Epidermal melanocyte (primary cell): ENCODE measurements around the gene ATF3.
"Not testable (repeated sequence)": the region's sequence is repeated elsewhere in the genome, so short reads cannot be mapped to it uniquely, and the experiment has no call there.

ENCODE experiments used
- DNase-seq: peaks from one replicate; pipeline ENCODE4 v3.0.0; 2011; ENCODE audit warnings: low spot score; ENCODE audit not compliant: insufficient read length

ATF3 gene

DNA sequence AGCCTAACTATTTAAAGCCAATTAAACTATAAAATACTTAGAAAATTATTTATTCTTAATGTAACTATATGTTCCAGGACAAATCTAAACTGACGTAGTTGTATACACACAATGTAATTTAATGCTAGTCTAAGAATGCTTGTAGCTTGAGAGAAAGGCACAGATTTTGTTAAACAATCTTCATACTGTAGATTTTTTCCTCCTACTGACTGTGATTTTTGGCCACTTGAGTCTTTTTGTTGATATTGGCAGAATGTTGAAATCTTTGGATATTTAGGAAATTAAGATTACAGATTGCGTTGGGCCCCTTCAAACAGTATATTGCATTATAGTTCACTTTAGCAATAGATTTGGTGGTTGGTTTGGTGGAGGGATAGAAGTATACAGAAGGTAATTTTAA lies 40.5 kb downstream of the ATF3 start:
- DNase-seq, result no peak

DNA sequence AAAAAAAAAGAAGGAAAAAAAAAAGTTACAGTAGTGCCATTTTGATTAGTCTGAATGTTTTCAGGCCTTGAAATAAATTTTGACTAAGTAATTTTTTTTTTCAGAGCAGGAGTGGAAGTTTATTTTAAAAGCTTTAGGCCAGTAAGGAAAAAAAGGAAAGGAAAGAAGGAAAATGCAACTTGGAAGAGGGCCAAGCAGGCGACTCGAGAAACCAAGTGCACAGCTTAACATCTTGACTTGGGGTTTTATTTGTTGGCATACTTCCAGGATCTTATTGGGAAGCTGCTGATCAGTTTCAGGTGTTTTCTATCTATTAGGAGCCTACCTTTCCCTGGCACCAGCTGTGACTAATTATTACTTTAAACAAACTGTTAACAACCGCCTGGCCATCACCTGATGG lies 41.7 kb downstream of the ATF3 start:
- DNase-seq, result no peak

DNA sequence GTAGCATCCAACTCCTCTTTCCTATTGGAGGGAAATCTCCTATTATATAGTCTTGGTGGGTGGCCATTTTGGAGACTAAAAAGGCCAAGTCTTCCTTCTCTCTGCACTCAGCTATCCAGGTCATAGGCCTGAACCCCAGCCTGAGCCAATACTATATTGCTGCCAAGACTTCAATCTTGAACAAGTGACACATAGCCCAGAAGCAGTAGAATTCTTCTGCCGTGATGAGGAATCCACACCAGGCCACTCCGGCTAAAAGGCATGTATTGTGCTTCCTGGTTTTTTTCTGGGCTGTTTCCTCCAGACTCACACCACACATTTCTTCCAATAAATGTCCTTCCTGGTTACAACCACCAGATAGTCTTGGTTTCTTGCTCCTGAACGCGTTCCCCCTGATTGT lies 43.0 kb downstream of the ATF3 start:
- DNase-seq, result no peak

DNA sequence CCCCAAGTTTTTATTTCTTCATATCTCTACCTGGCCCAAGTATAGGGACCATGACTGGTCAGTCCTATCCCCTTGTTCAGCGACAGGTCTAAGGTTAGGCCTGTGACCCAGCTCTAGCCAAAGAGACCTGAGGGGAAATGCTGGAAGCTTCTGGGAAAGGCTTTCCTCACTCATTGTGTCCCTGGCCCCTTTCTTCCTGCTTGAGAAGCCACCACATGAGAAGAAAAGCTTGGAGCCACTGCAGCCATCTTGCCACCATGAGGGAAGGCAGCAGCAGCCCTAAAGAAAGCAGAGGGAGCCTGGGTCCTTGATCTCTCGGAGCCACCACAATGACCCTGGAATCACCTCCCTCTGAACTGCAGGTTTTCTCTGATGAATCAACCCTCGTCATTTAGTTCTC lies 43.4 kb downstream of the ATF3 start:
- no peak for DNase-seq

DNA sequence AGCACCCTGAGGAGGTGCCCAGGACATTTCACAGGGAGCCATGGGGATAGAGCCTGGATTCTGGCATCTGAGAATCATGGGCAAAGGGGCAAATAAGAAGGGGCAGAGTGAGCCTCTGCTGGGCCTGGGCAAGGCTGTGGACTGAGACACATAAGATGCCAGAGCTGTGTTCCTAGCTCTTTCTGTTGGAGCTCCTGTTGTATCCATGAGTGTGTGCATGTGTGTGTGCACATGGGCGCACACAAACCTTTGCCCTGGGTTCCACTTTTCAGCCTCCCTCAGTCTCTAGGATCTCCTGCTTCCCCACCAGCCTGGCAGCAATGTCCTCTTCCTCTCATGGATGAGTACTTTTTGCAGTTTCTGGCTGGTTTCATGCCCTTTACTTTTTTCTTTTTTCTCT lies 44.0 kb downstream of the ATF3 start:
- no peak for DNase-seq

DNA sequence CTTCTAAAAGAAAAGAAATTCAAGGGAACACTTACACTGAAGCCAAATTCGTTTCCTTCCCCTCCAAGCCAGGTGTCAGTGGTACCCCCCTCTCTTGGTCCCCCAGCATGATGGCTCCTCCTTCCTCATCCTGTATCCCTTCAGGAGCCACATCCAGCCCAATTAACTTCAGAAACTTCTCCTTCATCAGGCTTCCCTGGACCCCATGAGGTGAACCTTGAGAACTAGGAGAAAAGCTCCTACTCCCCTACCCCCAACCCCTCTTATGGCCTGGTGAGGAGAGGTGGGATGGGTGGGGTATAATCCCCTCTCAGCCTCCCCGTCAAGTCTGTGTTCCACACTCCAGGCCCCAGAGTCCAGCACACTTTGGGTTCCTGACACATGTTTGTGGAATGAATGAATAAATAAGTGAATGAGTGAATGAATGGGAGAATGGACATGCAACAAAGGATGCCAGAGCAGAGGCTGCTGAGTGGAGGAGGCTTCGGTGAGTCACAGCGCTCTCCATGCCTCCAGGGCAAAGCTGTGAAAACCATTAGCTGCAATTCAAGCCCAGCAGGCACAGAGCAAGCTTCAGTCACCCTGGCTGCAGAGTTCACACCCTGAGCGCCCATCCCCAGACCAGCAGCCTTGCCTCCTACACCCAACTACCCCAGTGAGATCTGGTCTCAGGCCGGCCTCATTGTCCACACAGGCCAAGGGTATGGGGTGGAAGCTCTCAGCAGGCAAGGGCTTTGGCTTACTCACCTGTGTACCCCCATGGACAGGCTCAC lies 47.3 kb downstream of the ATF3 start:
- DNase-seq, result no peak

DNA sequence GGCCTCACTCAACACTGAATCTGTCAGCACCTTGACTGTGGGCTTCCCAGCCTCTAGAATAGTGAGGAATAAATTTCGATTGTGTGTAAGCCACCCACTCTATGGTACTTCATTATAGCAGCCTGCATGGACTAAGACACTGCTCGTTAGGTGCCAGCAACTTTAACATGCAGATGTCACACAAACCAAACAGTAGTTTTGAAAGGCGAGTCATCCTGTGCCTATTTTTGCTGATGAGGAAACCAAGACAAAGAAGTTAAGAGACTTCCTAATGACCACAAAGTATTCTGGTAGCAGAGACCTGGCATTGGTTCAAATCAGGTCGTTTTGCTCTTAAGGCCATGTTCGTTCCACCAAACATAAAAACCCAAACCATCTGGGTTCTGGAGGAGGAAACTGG lies 48.2 kb downstream of the ATF3 start:
- DNase-seq, result no peak

DNA sequence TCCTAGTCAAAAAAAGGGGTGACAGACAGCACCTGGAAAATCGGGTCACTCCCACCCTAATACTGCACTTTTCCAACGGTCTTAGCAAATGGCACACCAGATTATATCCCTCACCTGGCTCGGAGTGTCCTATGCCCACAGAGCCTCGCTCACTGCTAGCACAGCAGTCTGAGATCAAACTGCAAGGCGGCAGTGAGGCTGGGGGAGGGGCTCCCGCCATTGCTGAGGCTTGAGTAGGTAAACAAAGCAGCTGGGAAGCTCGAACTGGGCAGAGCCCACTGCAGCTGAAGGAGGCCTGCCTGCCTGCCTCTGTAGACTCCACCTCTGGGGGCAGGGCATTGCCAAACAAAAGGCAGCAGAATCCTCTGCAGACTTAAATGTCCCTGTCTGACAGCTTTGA lies 49.7 kb downstream of the ATF3 start:
- DNase-seq, result not testable (repeated sequence)

DNA sequence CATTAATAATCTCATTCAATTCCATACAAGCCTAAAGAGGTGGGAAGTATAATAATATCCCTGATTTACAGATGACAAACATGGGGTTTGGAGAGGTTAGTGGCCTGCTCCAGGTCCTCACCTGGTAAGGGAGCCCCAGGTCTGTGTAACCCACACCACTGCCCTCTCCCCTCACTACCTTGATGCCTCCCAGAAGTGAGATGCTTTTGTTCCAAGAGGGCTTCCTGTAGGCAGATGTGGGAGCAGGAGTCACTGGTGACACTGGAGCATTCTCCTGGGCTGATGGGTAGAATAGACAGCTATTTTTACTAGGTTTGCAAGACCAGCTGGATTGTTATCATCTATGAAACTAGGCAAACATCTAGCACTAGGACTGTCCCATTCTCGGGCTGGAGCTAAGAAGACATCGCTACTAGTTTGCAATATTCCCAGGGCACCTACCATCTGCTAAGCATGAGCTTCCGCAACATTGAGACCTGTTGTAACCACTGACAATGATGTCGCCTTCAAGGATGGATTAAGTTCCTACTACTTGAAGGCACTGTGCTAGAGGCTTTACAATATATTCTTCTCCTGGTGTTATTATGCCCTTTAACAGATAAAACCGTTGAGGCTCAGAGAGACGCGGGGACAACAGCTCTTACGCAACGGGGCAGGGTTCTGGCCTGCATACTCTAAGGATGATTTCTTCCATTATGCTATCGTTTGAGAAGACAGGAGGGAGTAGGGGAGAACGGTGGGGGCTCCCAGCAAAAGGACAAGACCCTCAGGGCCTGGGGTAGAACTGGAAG lies 56.0 kb downstream of the ATF3 start:
- DNase-seq, result no peak

DNA sequence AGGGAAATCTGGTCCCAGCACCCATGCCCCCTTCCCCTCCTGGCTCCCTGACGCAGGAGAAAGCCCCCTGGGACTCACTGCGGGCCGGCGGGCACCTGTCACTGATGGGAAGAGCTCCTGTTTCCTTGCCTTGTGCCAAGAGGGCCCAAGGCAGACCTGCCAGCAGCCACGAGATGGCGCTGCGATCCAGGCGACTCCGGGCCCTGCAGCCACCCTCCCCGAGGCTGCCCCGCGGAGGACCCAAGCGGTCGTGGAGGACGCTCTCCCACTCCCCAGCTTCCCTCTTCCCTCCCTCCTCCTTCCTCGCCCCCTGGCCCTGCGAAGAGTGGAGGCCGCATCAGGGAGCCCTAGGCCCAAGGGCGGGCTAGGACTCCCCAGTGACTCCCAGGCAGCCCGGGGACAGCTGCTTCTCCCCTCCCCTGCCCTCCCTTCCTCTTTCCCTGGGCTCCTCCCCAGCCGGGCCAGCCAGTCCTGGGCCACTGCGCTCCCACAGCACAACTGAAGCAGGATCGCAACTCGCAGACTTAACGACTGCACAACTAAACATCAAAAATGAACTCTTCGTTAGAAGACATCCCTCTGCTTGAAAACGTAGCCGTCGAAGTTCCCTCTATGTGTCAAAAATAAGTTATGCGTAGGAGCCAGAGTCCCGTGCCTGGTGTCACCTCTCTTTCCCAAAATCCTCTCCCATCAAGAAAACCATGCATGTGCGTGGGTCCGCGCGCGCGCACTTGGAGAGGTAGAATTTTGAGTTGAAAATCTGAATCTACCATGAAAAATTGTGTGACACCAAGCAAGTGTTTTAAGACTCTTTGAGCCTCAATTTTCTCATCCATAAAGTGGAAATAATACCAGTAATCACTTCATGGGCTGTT lies 56.9 kb downstream of the ATF3 start:
- peak; percentile 60 for DNase-seq

DNA sequence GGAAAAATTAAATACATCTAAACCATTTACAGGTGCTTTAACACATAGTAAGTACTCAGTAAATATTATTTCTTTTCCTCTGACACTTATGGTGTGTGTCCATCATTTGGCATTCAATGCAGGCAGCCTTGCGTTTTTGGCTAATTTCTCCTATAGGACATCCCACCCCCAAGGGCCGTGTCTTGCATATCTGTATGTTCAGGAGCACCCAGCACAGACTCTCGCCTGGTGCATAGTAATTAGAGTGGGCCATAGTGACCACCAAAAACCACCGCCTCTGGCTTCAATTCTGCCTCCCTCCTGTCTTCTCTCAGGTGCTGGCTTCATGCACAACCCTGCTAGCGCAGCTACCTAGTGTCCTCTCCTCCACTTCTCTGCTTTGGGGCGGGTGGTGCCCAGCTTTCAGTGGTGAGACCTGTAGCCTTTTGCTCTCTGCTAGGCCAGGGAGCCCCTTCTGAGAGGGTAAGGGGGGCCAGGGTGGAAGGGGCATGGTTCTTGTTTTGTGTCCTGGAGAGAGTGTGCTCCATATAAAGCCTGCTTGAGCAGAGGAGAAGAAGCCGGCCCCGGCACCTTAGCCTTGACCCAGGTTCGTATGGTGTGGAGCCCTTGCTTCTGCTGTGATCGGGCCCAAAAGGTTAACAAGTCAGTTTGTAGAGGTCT lies 57.7 kb downstream of the ATF3 start:
- no peak for DNase-seq

DNA sequence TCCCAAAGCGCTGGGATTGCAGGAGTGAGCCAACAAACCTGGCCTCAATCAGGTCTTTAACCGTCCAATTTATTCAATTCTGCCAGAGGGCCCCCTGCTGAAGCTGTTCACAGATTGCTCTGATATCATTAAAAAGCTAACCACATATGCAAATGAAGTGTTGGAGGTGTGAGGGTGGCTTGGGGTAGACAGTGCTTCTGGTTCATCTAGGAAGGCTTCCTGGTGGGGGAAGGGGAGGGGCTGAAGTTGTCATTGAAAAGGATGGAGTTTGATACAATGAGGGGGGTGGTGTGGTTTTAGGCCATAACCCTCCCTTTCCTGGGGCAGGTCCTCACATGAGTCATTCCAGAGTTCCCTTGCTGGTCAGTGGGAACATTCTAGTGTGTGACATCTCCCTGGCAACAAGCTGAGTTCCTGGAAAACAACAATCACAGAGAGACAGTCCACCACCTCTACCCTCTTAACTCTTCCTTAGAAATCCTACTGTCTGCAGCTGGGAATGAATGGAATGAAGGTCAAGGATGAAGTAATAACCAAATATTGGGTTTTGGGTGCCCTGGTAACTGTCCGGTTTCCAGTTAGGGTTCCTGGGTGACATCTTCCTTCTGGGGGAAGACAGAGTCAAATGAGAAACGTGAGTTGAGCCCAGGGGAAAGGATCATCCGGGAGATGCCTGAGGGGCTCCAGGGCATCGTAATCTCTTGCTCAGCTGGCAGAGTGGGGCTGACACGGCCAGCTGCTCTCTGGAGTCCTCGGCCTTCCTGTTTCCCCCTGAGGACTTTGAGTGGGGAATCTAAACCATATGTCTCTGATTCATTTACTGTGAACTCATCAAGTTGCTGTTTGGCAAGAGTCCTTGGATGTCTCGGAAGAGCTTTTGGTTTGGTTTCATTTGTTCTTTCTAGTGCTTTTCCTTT lies 58.9 kb downstream of the ATF3 start:
- peak; percentile 67 for DNase-seq

DNA sequence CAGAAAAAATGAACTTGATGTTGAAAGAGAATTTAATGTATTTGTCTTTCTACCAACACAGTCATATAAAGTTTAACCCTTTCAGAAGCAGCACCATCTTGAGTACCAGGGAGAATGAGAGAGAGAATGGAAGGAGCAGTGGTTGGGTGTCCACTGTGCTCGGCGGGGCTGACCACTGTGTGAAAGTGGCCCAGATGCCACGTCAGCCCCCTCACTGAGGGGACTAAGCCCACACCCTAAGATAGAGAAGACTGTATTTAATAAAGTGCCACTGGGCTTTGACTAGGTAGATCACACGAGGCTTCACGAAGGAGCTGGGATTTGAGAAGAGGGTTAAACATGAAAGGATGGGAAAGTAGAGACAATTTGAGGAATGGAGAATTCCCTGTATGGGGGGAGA lies 59.9 kb downstream of the ATF3 start:
- no peak for DNase-seq

DNA sequence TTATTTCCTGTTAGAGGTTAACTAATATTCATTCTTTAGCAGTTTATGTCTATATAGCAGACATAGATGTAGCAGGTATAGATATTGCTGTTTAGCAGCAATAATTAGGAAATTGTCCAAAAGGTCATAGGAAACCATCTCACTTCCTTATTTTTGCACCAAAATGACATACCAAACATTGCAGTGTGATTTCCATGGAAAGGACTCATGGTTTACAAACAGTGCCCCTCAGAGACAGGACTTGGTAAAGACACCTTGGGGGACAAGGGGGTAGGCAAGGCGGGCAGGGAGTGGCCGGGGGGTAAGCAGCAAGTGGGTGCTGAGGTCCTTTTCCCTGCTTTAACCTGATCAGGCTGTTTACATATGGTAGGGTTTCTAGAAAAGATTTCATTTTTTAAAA lies 60.5 kb downstream of the ATF3 start:
- no peak for DNase-seq

DNA sequence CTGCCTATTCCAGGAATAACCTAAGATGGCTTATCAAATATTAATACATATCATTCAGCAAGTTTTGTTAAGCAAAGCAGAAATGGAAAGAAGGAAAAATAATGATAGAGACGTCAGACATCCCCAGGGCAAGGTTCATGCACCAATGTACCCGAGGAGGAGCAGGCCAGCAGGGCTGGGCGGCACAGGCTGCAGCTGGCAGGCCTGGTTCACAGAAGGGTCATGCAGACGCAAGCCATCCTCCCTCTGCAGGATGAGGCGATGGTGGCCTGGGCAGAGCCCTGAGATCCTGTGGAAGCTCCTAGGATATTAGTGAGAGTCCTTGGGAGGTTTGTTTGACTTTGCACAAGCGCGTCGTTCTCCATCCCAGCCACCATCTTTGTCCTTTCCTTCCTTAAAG lies 61.0 kb downstream of the ATF3 start:
- no peak for DNase-seq

DNA sequence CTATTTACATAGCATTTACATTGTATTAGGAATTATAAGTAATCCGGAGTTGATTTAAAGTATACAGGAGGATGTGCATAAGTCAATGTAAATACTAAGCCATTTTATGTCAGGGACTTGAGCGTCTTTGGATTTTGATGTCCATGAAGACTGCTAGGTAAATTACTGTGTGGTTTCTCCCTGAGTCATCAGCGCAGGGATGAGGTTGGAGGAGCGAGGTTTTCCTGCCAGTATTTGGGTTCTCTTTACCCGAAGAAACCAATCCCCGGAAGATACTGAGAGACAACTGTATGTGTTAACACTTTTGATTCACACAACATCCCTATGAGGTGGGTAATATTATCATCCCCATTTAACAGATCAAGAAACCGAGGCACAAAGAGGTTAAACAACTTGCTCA lies 61.7 kb downstream of the ATF3 start:
- DNase-seq, result no peak
